ENCODE results near the gene CD6.
"Not testable (repeated sequence)": the region's sequence is repeated elsewhere in the genome, so short reads cannot be mapped to it uniquely, and the experiment has no call there.

The CD6 gene

DNA sequence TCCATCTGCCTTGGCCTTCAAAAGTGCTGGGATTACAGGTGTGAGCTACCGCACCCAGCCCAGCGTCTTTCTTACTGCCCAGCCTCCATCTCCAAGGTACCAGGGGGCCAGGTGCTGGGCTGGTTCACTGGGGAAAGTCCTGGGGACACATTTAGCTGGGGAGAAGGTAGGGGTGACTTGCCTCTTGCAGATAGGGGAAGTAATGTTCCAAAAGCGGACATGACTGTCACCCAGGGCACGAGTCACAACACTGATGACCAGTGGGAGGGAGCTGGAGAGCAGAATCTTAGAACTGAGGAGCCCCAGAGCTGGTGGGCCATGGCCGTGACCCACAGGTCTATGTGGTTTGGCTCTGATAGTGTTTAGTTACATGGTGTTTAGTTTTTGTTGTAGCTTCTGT lies 17.1 kb upstream of the CD6 start:
- DNase-seq: no peak

DNA sequence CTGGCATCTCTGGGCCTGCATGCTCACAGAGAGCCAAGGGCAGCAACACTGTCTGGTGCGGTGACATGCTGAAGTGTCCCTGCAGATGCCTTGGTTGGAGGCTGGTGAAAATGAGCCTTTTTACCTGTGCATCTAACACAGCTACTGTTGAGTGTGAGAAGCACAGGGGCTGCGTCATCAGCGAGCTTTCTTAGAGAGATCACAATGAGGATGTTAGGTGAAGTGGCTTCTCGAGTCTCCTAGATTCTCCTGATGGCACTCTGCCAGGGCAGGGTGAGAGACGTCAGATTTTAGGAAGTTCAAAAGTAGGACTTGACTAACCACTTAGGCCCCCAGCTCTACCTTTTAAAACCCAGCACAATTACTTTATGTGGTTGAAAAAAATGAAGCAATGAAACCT lies 15.9 kb upstream of the CD6 start:
- DNase-seq: no peak

DNA sequence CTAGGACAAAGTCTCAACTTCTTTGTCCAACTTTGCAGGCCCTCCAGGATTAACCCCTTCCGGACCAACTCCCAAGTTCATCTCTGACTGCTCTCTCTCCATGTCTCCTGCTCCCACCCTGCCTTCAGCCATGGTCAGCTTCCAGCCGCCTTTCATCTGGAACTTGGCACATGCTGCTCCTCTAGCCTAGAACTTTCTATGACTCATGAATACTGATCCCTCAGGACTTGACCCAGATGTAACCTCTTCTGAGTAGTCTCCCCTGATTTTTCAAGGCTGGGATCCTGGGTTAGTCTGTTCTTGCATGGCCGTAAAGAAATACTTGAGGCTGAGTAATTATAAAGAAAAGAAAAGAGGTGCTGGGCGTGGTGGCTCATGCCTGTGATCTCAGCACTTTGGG lies 14.3 kb upstream of the CD6 start:
- no peak for DNase-seq

DNA sequence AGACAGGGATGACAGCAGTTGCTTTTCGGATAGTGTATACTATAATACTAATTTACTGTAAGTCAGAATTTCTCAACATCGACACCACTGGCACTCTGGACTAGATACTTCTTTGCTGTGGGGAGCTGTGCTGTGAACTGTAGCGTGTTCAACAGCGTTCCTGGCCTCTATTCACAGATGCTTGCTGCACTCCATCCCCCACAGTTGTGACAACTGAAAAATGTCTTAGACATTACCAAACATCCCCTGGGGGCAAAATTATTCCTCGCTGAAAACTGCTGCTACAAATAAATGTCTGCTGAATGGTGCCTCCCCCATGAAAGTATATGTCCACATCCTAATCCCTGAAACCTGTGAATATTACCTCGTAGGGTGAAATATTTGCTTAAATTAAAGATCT lies 12.0 kb upstream of the CD6 start:
- DNase-seq: no peak

DNA sequence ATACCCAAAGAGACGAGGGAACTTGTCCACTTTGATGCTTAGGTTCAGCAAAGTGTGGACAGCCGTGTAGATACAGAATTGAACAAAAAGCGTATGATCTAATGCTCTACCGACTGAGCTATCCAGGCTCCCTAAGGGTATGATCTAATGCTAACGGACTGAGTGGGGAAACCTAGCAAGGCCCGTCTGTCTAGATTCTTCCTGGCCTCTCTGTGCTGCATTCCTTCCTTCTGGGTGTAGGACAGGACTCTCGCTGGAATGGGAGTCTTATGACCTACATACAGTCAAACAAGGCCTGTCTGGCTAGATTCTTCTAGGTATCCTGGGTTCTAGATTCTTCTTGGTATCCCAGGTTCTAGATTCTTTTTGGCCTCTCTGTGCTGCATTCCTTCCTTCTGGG lies 11.1 kb upstream of the CD6 start:
- no peak for DNase-seq

DNA sequence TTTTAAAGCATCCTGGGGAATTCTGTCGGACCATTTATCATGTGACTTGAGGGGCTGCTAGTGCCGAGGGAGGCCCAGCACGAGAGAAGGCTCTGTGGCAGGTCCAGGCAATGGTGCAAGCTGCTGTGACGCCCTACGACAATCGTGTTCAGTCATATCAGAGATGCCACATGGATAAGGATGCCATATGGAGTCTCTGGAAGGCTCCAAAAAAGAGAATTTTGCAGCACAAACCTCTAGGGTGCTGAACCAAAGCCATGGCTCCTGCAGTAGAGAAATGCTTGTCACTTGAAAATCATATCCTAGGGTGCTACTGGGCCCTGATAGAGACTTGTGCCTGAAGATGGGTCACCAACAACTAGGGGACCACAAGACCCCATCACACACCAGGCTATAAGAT lies 6.7 kb upstream of the CD6 start:
- no peak for DNase-seq

DNA sequence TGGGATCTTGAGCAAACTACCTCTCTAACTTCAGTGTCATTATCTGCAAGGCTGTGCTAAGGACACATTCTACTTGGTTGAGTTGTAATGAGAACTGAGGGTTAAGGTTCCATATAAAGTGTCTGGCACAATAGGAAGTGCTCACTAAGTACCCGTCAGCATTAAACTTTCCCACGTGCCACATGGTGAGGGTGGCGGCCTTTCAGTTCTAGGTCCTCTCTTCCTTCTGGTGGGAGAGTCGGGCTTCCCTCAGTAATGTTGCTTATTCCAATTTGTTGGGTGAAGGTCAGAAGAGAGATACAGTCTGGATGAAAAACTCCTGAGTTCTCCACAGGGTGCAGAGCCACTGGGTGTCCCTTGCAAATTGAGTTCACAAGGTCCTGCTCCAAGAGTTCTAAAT lies 4.6 kb upstream of the CD6 start:
- no peak for DNase-seq

DNA sequence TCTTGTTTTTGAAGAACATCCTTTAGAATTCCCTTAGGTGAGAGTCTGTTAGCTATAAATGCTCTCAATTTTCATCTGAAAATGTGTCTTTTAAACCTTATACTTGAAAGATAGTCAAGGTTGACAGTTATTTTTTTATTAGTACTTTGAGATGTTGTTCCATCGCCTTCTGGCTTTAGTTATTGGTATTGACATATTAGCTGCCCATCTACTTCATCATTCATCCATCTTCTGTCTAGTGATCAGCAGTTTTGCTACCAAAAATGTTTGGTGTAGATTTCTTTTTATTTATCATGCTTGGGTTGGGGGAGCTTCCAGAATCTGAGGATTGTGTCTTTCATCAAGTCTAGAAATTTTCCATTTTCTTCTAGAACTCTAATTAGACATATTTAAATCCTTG lies 3.3 kb upstream of the CD6 start:
- DNase-seq: no peak

DNA sequence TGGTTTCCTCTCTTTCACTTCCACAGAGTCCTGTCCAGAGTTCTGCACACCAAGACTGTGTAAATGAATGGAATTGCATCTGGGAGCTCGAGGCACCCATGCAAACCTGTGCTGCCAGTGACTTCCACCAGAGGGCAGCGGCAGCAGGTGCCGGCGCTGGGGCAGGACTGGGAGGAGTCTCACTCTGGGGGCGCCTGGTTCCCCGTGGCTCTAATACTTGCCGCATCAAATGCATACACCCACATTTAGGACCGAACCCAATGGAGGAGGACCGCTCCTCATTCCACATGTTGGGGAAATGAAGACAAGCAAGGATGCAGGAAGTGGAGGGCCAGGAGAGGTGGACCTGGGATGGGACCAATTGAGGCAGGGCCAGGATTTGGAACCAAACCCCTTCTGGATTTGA lies 1.1 kb upstream of the CD6 start:
- peak in 1 of 2 experiments; percentile 27 for DNase-seq

DNA sequence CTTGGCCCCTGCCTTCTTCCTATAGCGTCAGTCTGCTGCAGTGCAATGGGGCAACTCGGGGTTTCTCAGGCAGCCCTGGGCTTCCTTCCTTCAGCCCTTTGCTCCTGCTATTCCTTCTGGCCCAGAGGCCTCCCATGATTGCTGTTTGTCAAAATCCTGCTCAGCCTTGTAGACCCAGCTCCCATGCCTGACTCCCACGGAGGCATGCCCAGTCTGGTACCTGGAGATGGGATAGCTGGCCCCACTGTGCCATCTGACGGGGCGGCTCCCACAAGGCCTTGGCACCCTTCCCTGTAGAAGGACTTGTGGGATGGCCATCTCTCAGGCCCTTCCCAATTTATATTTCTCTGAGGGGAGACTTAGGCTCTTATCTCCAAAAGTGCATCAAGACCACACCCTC lies 590 bp upstream of the CD6 start:
- DNase-seq: no peak

DNA sequence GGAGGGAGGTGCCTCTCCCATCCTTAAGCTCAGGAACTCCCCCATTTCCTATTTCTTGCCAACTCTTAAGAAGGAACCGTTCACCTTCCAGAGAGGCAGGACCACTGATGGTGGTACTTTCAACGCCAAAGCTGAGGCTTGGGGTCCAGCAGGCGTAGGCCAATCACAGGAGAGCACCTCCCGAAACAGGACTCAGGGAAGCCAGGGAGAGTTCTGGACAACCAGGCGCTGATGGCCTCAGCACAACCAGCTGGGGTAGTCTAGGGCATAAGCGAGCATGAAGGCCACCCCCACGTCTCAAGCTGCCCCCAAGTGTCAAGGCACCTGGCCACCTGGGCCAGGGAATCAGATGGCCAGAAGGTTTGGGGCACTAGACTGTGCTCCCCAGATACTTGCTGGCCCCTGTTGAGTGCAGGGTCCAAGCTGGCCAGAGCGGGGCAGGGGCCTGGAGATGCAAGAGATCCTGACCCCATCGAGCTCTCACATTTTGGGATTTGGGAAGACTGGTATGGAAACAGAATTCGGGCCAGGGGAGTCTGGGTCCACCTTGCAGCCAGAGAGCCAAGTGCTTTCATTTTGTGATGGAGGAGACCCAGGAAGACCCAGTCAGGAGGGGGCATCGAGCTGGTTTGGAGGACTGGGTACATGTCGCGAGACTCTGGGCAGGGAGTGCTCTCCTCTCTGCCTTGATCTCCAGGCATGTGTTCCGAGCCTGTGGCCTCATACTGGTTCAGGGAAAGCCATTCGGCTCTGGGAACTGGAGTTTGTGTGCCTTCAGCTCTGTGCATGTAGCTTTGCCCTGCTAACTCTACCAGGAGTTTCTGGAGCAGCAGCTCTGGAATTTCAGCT lies 926 bp downstream of the CD6 start:
- no peak for DNase-seq

DNA sequence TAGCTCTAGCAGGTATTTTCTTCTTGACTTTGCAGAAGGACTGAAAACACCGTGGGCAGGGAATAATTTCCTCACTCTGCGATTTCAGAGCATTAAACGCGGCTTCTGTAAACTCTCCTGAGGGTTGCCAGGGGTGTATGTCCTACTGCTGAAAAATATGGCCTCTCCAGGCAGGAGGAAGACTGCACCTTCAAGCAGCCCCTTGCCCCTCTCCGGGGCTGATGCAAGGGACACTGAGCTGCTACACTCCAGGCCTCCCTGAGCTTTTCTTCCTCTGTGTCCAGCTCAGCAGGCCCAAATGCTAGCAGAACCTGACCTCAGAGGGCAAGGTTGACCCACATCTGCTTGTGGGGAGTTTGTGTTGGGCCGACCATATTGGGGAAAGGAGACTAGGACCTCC lies 2.2 kb downstream of the CD6 start:
- no peak for DNase-seq

DNA sequence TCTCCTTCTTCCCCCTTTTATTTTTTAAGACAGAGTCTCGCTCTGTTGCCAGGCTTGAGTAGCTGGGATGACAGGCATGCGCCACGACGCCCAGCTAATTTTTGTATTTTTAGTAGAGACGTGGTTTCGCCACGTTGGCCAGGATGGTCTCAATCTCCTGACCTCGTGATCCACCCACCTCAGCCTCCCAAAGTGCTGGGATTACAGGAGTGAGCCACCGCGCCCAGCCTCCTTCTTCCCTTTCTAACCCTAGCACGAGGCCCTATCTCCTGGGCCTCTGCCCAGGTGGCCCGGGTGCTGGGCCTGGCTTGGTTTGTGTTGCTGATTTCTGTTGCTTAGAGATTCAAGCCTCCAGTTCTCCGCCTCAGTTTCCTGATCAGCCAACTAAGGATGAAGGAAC lies 2.8 kb downstream of the CD6 start:
- not testable (repeated sequence) for DNase-seq

DNA sequence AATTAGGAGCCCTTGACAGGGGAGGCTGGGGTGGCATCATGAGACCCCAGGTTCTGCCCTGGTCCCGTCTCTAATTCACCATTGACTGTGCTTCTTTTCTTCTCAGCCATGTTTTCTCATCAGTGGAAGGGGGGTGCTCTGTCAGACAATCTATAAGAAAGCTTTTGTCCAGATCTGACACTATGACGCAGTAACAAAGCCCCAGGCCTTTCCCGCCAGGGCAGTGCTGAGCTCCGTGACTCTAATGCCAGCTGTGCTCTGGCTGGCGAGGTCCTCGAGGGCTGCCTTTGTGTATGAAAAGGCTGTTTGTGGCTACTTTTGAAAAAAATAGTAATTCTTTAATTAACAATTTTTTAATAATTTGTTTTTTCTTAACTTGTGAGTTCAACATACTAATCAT lies 3.2 kb downstream of the CD6 start:
- DNase-seq: no peak

DNA sequence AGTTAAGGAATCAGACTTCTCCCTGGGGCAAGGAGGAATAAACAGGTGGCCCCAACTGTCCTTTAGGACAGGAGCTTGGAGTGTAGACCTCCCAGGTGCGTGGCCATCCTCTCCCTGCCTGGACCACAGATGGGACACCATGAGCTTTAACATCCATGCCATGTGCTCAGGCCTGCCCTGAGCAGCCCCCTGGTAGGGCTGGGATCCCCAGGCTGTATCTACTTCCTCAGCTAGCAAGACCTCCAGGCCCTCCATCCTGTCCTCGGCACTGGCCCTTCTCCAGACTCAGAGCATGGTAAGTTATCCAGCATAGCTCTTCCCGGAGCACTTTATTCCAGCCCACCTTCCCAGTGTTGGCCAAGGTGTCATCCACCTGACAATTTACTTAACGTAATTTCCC lies 5.7 kb downstream of the CD6 start:
- DNase-seq: no peak

DNA sequence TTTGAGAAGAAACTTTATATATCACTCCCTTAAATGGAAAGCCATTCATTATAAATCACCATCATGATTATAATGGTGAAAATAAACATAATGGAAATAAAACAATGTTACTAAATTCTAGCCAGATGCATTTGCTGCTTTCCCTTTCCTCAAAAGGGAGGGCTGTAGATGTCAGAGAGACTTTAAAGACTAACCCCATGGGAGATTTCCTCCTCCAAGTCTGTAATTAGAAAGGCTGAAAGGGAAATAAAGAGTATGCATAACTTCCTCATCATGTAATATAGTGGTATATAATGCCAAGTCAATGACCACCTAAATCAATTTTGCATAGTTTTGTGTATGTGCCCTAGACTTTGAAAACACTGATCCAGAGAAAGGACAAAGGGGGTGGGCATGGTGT lies 6.4 kb downstream of the CD6 start:
- no peak for DNase-seq

DNA sequence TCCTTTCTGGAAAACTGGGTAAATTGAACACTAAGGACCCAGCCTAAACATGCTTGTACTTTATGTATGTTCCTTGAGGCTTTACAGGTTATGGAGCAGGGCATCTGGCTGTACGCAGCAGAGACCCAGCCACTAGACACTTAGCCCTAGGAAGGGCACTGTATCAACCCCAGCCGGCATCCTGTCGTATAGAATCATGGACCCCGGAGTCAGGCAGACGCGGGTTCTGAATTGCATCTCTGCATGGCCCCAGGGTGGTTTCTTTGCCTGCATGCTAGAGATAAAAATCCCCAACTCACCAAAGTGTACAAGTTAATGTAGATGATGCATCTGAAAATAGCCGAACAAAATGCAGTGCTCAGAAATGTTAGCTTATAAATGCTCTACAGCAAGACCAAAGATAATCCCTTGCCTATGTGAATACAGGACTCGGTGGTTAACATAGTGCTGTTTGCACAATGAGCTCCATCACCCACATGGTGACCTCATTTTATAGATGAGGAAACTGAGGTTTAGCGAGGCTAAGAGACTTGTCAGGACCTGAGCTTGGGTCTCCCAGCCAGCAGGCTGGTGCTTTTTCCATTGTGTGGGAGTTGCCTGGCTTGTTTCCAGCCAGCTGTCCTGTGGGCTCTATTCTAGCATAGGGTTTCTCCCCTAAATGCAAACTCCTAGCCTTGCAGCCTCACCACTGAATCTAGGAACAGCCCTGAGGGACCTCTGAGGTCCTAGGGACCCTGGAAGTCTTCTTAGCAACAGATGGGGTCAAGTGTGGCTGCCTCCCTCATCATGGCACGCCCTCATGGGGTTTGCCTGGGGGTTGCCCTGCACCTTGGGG lies 7.3 kb downstream of the CD6 start:
- peak in 1 of 2 experiments; percentile 27 for DNase-seq

DNA sequence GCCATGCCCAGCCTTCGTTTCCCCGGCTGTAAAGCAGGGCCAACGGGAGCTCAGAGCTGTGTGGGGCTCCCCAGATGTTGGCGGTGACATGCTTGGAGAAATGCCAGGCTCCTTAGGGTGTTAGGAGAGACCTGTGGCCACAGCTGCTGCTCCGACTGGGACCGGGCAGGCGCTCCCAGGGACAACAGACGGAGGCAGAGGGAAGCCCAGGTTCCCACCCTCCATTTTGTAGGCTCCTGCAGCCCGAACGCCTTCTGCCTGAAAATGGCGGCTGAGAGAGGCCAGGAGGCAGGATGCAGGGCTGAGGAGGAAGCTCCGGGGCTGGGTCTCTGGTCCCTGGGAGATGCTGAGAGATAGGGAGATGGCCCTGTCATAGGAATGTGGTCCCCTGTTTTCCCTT lies 10.0 kb downstream of the CD6 start:
- no peak for DNase-seq

DNA sequence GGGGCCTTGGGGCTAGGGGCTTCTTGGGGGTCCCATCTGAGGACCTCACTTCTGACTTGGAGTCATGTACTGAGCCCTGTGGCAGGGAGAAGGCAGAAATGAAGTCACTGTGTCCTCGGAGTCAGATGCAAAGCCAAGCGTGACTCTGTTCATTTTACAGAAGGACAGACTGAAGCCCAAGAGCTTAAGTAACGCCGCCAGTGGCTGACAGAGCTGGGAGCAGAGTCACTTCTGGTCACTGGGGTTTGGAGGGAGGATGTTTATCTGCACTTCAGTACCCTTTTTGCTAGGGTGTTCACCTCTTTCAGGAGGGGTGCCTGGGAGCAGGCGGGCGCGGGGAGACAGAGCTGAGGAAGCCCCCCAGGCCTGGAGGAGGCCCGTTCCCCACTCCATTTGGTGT lies 10.7 kb downstream of the CD6 start:
- DNase-seq: no peak

DNA sequence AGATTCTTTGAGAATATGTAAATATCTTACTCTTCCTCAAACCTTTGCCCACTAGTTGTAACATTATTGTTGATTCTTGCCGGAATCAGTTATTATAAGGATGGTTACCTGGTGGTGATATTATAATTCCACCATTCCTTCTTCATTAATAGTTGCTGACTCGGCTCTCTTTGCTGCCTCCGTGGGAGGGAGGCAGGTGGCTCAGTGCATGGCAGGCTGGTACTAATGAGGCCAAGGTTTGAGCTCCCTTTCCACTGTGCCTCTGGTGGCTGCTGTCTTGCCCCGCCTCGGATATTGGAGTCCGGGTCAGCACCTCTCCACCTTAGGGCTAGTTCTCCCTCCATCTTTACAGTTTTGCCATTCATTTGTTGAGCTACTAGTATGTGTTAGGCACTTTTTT lies 12.7 kb downstream of the CD6 start:
- DNase-seq: no peak

DNA sequence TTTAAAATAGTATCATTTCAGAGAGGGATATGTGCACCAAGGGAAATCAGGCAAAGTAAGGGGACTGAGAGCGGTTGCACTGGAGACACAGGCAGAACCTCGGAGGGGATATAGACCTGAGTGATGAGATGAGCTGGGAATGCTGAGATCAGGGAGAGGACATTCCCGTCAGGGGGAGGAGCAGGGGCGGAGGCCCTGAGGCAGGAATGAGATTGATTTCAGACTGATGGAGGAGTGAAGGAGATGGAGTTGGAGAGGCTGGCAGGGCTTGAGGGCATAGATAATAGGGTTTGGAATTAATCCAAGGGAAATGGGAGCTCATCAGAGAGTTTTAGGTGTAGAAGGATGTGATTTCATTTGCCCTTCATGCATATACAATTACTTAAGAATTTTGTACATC lies 13.2 kb downstream of the CD6 start:
- DNase-seq: no peak

DNA sequence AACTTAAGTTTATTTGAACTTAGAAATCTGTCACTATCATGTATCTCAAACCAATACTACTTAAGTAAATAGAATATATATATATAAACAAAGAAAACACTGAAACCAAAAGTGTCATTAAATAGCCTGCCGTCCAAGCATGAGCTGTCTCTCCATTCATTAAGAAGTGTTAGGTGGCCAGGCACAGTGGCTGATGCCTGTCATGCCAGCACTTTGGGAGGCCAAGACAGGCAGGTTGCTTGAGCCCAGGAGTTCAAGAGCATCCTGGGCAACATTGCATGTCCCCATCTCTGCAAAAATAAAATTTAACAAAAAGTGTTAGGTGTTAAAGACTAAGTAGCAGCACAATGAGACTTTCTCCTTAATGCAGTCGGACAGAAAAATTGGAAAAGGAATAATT lies 14.0 kb downstream of the CD6 start:
- DNase-seq: no peak

DNA sequence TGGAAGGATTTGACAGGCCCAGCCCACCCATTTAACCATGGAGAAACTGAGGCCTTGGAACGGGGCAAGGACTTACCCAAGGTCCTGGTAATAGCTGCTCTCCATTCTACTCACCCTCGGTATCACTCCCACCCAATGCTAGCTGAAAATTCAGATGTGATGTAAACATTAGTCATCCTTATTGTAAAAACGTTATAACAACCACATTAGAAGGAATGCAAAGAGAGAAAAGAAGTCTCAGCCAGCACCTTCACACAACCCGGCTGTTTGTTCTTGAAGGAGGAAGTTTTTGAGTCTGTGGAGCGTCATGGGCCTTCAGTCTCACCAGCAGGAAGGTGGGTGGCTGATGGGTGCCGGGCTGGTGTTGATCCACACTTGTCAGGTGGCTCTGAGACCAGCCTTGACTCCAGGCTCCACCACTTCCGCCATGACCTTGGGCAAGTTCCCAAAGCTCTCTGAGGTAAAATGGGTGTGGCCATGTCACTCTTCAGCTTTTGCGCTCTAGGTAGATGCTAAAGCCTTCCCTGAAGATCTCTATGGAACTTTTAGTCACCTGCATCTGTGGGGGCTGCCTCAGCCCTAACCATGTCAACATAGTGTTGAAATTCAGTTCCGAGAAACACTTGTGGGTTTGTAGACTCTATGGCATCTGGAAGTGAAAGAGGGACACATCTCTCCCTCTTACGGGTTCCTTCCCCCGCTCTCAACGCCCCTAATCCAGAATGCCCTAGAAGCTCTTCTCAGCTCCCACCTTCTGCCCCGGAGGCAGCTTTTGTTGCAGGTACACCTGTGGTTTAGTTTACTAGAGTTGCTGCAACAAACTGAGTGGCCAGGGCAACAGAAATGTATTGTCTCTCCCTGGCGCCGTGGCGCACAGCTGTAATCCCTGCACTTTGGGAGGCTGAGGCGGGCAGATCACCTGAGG lies 14.8 kb downstream of the CD6 start:
- no peak for DNase-seq

Measured in SHP77 (cell line).